ENCODE measurements around the gene CDK6. TPM values are rescaled to one million over a fixed set of nuclear protein-coding genes. Genes with fewer than 3 reads are reported as not detected.

CDK6 gene
- total RNA-seq, 6 experiments from 2014 or later = 6.9 to 23.7 (median 17.0) TPM

DNA sequence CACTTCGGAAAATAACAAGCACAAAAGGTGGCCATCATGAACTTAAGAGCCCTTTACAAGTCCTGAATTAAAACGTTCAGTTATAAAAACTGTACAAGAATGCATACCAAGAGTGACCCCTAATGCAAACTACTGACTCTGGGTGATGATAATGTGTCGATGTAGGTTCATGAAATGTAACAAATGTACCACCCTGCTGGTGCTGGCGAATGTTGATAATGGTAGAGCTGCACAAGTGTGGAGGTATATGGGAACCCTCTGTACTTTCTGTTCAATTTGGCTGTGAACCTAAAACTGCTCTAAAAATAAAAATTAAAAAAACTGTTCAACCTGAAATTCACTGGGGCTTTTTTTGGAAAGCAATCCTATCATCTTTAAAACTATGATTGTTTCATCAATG is 249.5 kb downstream of the CDK6 start:
- intact Hi-C loops (cut with DNase I) = no loop called here

DNA sequence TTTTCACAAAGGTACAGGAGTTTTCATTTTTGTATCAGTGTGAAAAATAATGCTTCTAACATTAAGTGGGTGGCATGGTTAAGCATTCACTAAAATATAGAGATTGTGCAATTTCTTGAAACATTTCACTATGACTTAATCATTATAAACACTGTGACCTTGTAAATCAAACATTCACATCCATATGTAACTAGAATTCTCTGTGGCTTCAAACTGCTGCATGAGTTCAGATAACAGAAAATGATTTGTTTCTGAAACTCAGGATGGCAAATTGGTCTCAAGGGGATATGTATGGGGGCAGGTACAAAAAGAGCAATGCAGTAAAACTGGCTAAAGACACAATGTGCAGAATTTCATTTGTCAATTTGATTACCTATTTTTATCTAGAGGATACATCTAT is 250.0 kb downstream of the CDK6 start:
- Histone ChIP-seq H3K9me3 (no peaks in the 10 kb centered on the region), H3K27ac (peak overlapping the region in 2 of 3 donors; percentile 12 to 56), H3K4me1 (peaks cover 0 to 40% (median 6%) of the 10 kb centered on the region in 4 donors), H3K27me3 (no peaks in the 10 kb centered on the region), H3K36me3 (no peaks in the 10 kb centered on the region), H3K4me3 (no peak overlapping the region)
- TF ChIP-seq POLR2A (IDR thresholded peaks at IDR 0.05) = no peak
- TF ChIP-seq, protein P1, sequence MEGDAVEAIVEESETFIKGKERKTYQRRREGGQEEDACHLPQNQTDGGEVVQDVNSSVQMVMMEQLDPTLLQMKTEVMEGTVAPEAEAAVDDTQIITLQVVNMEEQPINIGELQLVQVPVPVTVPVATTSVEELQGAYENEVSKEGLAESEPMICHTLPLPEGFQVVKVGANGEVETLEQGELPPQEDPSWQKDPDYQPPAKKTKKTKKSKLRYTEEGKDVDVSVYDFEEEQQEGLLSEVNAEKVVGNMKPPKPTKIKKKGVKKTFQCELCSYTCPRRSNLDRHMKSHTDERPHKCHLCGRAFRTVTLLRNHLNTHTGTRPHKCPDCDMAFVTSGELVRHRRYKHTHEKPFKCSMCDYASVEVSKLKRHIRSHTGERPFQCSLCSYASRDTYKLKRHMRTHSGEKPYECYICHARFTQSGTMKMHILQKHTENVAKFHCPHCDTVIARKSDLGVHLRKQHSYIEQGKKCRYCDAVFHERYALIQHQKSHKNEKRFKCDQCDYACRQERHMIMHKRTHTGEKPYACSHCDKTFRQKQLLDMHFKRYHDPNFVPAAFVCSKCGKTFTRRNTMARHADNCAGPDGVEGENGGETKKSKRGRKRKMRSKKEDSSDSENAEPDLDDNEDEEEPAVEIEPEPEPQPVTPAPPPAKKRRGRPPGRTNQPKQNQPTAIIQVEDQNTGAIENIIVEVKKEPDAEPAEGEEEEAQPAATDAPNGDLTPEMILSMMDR (IDR thresholded peaks at IDR 0.05) = no peak
- intact Hi-C loops (cut with DNase I) = no loop called here
- no peak for DNase-seq
- peak in 2 of 4 donors; percentile 17 to 20 for ATAC-seq

More for the DNA sequence above, 249.5 kb downstream of the CDK6 start:
- Histone ChIP-seq H3K27me3 (no peaks in the 10 kb centered on the region), H3K36me3 (no peaks in the 10 kb centered on the region), H3K27ac (peak overlapping the region in 2 of 3 donors; percentile 12 to 56), H3K4me3 (no peak overlapping the region), H3K4me1 (peaks cover 0 to 40% (median 6%) of the 10 kb centered on the region in 4 donors), H3K9me3 (no peaks in the 10 kb centered on the region)
- 34% methylated on average over 4 of the region's 4 CpGs for WGBS (ENCODE audit: insufficient coverage, low coverage, low lambda C conversion rate, missing lambda C conversion rate)
- ATAC-seq (no peak), DNase-seq (no peak)
- TF ChIP-seq, protein P1 (IDR thresholded peaks at IDR 0.05) = no peak
- TF ChIP-seq POLR2A (IDR thresholded peaks at IDR 0.05) = no peak

DNA sequence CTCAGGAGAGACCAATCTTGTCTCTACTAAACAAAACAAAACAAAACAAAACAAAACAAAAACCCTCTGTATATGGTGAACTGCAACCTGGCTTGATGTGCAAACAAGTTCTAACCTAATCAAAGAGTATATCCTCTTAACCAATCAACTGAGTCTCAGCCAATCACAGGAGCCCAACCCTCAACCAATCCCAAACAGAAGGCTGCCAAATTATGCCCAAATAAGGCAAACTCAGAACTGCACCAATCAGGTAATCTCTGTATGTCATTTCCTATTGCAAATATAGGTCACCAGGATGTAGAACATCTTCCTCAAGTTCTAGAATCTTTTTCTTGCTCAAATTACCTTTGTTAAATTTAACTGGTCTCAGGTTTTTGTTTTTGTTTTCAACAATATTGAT is 251.4 kb downstream of the CDK6 start:
- Histone ChIP-seq H3K27me3 (no peaks in the 10 kb centered on the region), H3K4me1 (peaks cover 0 to 36% (median 6%) of the 10 kb centered on the region in 4 donors), H3K9me3 (no peaks in the 10 kb centered on the region), H3K4me3 (no peak overlapping the region), H3K36me3 (peaks cover 0 to 11% (median 0%) of the 10 kb centered on the region in 4 donors), H3K27ac (peak overlapping the region in 1 of 3 donors; percentile 56)
- TF ChIP-seq, protein P1 (IDR thresholded peaks at IDR 0.05) = no peak
- peak; percentile 10 for TF ChIP-seq POLR2A (IDR thresholded peaks at IDR 0.05)
- DNase-seq = no peak
- intact Hi-C loops (cut with DNase I) = no loop called here
- ATAC-seq = peak in 1 of 4 donors; percentile 8

DNA sequence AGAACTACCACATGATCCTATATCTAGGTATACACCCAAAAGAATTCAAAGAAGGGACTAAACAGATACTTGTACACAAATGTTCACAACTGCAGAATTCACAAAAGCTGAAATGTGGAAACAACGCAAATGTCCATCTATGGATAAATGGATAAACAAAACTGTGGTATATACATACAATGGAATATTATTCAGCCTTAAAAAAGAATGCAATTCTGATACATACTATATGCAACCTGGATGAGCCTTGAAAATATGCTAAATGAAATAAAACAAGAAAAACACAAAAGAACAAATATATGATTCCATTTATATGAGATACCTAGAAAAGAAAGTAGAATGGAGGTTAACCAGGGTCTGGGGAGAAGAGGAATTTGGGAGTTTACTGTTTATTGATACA is 253.4 kb downstream of the CDK6 start:
- H3K9me3 ChIP-seq = no peaks in the 10 kb centered on the region
- H3K36me3 ChIP-seq = peaks cover 2 to 31% (median 9%) of the 10 kb centered on the region in 4 donors
- DNase-seq = no peak
- no peak for ATAC-seq
- H3K4me1 ChIP-seq = peaks cover 0 to 23% (median 4%) of the 10 kb centered on the region in 4 donors
- TF ChIP-seq, protein P1 (IDR thresholded peaks at IDR 0.05) = no peak
- TF ChIP-seq POLR2A (IDR thresholded peaks at IDR 0.05) = no peak
- no peak overlapping the region for H3K4me3 ChIP-seq
- intact Hi-C loops (cut with DNase I) = no loop called here
- 100% methylated on average over 1 of the region's 1 CpG for WGBS (ENCODE audit: insufficient coverage, low coverage, low lambda C conversion rate, missing lambda C conversion rate)
- H3K27me3 ChIP-seq = no peaks in the 10 kb centered on the region
- no peak overlapping the region for H3K27ac ChIP-seq

DNA sequence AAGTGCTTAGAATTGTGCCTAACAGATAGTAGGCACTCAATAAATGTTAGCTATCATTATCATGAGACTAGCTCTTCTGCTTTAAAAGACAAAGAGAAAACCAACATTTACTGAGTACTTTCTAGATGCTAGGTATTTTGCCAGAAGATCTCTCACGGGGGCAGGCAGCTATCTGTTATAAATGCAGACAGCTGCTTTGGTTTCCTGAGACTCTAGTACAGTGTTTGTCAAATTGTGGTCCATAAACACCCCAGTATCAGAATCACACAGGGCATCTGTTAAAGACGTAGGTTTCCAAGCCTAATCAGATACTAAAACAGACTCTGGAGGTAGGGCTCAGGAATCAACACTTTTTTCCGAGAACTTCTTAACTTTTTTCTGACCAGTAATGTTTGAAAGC is 260.1 kb downstream of the CDK6 start:
- no peaks in the 10 kb centered on the region for H3K27me3 ChIP-seq
- no peak for TF ChIP-seq POLR2A (IDR thresholded peaks at IDR 0.05)
- TF ChIP-seq, protein P1 (IDR thresholded peaks at IDR 0.05) = no peak
- H3K4me1 ChIP-seq = no peaks in the 10 kb centered on the region
- H3K4me3 ChIP-seq = no peak overlapping the region
- DNase-seq (no peak), ATAC-seq (no peak)
- H3K9me3 ChIP-seq = no peaks in the 10 kb centered on the region
- intact Hi-C loops (cut with DNase I) = no loop called here
- WGBS (ENCODE audit: insufficient coverage, low coverage, low lambda C conversion rate, missing lambda C conversion rate) = 89% methylated on average over 3 of the region's 3 CpGs
- H3K36me3 ChIP-seq = peaks cover 9 to 79% (median 19%) of the 10 kb centered on the region in 4 donors
- no peak overlapping the region for H3K27ac ChIP-seq

All from right lobe of liver (tissue), 6 donors.